ENCODE results near the gene LMAN1L.

The LMAN1L gene

GRCh38 chr15:74792227-74793016 is 20.2 kb upstream of the LMAN1L start:
- no peak for DNase-seq

DNA sequence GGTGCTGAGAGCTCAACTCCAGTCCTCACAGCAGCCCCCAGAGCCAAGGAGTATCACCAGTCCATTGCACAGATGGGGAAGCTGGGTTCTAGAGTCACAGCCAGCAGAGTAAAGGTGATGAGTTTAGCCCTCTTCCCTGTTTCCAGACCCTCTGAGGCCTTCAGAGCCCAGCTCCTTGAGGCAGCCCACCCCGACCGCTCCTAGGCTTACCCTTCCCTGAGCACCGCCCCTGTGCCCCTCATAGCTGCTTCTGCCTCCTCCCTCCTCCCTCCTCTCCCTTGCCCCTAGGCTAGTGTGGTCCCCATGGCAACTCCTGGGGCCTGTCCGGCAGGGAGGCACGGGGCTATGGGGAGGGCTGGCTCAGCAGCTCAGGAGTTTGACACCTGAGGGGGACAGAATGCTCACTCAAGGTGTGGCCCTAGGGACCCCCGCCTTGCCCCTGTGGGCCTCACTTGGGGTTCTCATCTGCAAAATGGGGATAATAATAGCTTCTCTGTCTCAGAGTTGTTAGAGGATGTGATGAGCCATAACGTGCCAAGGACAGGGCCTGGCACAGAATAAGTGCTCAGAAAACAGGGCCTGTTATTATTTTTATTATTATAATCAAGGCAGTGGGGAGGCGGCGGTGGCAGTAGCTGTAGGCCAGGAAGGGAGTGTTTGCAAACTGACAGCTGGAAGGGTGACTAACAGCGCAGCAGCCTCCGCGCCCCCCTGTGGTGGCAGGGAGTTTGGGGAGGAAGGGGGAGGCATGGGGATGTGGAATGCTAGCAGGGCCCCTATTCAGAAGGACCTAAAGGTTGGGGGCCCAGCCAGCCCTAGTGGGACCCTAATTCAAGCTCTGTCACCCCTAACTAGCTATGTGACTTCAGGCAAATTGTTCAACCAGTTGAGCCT is 19.3 kb upstream of the LMAN1L start:
- no peak for DNase-seq
- intact Hi-C loops (cut with DNase I) = no loop called here

More at GRCh38 chr15:74792227-74793016, 20.2 kb upstream of the LMAN1L start:
- intact Hi-C loops (cut with DNase I) = no loop called here

DNA sequence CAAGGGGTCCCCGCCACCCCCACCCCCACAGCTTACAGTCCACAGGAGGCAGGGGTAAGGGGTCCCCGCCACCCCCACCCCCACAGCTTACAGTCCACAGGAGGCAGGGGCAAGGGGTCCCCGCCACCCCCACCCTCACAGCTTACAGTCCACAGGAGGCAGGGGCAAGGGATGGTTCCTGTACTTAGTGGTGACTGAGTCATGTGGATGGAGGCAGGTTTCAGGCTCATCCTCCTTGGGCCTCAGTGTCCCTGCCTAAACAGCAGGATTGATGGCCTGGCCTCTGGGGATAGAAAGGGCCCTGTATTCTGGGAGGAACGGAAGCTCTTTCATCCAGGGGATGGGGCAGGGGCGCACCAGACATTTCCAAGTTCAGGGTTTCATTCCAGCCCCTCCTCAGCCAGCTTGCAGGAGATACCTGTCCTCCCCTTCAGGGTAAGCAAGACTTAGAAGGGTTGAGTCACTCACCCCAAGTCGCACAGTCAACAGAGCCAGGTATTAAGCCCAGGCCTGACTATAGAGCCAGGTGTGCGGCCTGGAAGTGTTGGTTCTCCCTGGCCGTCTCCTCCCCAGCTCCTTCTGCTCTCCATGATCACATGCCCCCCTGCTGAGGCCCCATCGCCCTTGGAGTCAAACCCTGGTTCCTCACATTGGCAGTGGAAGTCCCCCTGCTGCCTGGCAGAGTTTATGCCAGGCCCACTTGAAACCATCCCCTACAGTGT is 18.2 kb upstream of the LMAN1L start:
- intact Hi-C loops (cut with DNase I) = no loop called here
- DNase-seq = no peak

- intact Hi-C loops (cut with DNase I) = no loop called here
Measured at GRCh38 chr15:74794970-74795349, 17.7 kb upstream of the LMAN1L start.

DNA sequence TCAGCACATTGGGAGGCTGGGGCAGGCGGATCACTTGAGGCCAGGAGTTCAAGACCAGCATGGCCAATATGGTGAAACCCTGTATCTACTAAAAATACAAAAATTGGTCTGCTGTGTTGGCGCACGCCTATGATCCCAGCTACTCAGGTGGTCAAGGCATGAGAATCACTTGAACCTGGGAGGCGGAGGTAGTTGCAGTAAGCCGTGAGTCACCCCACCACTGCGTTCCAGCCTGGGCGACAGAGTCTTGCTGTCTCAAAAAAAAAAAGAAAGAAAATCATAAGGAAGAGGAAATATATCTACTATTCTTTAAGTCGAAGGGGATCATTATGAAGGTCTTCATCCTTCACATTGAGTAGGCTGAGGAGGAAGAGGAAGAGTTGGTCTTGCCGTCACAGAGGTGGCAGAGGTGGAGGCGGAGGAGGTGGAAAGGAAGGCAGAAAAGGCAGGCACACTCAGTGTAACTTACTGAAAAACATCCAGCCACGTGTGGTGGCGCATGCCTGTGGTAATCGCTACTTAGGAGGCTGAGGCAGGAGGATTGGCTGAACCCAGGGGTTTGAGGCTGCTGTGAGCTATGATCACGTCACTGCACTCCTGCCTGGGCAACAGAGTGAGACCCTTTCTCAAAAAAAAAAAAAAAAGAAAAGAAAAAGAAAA is 16.5 kb upstream of the LMAN1L start:
- intact Hi-C loops (cut with DNase I) = no loop called here

More at GRCh38 chr15:74794970-74795349, 17.7 kb upstream of the LMAN1L start:
- no peak for DNase-seq

DNA sequence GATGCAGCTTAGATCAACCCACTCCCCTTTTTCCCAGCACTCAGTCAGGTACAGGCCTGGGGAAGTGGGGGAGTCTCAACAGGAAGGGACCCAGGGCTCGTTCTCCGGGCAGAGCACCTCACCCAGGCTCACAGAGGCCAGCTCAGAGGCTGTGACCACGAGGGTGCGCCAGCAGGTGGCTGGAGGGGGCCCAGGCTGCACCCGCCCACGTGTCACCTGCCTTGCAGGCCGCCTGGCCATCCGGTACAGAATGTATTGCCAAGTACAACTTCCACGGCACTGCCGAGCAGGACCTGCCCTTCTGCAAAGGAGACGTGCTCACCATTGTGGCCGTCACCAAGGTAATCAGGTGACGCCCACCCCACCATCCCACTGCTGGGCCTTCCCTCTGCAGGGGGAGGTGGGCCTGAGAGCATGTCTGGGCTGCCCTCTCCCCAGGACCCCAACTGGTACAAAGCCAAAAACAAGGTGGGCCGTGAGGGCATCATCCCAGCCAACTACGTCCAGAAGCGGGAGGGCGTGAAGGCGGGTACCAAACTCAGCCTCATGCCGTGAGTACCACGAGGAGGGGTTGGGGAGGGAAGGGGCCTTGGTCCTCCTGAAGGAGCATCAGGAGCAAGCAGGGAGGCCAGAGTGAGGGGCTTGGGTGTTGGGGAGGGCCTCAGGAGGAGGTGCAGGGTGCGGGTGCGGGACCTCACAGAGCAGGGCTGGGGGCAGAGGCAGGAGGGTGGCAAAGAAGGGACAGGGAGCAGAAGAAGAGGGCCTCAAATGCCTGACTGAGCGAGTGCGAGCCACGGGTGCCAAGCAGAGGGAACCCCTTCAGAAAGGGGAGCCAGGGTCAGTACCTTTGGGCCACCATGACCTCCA is 14.0 kb upstream of the LMAN1L start:
- intact Hi-C loops (cut with DNase I) = no loop called here
- peak in 1 of 10 donors; percentile 79 for DNase-seq

More for the DNA sequence above, 16.5 kb upstream of the LMAN1L start:
- no peak for DNase-seq

DNA sequence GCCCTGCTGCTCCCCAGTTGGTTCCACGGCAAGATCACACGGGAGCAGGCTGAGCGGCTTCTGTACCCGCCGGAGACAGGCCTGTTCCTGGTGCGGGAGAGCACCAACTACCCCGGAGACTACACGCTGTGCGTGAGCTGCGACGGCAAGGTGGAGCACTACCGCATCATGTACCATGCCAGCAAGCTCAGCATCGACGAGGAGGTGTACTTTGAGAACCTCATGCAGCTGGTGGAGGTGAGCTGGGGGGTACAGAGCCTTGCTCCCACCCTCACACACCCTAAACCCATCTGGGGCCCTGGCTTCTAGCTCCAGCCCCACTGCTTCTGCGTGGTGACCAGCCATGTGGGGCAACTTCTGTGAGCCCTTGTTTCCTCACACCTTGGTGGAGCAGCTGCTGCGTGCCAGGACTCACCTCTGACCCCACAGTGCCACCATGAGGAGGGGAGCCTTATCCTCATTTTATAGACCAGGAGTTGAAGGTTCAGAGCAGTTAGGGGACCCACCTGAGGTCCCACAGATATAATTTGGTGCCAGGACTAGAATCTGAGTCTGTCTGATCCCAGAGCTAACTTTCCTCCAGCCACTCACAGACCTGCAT is 13.3 kb upstream of the LMAN1L start:
- intact Hi-C loops (cut with DNase I) = no loop called here

DNA sequence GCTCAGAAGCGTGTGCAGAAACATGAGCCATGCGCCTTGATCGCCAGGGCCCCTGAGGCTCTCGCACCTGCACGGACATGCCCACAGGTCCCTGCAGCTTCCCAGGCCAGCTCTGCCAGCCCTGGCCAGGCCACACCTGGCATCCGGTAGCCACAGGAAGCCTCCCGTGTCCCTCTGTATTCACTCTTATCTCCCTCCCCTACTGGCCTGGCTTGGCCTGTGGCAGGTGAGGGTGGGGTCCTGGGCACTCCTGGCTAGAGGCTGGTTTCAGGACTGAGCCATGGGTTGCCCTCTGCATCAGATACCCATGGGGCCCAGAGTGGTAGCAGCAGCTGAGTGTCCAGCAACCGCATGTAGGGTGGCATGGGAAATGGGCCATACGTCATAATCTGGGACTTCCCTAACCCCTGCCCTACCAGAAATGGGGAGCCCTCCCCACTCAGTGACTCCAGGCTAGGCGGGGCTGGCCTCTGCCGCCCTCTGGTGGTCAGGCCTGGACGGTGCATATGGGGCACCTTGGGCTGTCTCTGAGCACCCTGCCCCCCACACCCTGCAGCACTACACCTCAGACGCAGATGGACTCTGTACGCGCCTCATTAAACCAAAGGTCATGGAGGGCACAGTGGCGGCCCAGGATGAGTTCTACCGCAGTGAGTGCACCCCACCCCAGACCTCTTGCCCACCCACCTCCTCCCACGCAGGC is 12.6 kb upstream of the LMAN1L start:
- intact Hi-C loops (cut with DNase I) = loop anchor here (1.0 kb wide), 1 partner anchor 29 kb away; no protein-coding TSS in a partner anchor
- DNase-seq = peak in 9 of 10 donors; percentile 53 to 96 (median 71)

More for the DNA sequence above, 13.3 kb upstream of the LMAN1L start:
- DNase-seq = no peak

DNA sequence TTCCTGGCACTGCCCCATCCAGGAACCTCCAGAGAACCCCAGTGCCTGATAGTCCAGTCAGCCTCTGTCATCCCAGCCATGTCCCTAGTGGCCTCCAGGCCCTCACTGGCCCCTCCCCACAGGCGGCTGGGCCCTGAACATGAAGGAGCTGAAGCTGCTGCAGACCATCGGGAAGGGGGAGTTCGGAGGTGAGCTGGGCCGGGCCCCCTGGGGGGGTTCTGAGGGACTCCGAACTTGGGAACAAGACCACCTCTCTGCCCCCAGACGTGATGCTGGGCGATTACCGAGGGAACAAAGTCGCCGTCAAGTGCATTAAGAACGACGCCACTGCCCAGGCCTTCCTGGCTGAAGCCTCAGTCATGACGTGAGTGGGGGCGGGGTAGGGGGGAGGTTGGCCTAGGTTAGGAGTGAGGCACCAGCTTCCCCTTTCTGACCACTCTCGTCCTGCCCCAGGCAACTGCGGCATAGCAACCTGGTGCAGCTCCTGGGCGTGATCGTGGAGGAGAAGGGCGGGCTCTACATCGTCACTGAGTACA is 12.0 kb upstream of the LMAN1L start:
- intact Hi-C loops (cut with DNase I) = loop anchor here (1.0 kb wide), 1 partner anchor 29 kb away; no protein-coding TSS in a partner anchor
- DNase-seq = peak in 1 of 10 donors; percentile 68

DNA sequence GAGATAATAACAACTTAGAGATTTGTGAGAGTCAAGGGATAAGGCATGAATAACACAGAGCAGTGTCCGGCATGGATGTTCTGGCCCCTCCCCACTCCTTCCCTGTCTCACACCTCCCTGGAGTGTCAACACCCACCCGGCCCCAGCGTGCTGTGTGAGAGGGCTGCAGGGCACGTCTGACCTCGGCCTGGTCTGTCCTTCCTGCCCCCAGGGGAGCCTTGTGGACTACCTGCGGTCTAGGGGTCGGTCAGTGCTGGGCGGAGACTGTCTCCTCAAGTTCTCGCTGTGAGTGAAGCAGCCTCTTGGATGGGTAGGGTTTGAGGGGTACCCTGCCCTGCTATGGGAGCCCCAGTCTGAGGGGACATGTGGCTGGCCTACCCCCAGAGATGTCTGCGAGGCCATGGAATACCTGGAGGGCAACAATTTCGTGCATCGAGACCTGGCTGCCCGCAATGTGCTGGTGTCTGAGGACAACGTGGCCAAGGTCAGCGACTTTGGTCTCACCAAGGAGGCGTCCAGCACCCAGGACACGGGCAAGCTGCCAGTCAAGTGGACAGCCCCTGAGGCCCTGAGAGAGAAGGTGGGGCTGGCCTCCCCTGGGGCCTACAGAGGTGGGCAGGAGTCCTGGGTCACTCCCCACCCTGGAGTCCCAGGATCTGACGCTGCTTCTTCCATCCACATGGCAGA is 11.2 kb upstream of the LMAN1L start:
- intact Hi-C loops (cut with DNase I) = no loop called here
- peak in 1 of 10 donors; percentile 79 for DNase-seq

DNA sequence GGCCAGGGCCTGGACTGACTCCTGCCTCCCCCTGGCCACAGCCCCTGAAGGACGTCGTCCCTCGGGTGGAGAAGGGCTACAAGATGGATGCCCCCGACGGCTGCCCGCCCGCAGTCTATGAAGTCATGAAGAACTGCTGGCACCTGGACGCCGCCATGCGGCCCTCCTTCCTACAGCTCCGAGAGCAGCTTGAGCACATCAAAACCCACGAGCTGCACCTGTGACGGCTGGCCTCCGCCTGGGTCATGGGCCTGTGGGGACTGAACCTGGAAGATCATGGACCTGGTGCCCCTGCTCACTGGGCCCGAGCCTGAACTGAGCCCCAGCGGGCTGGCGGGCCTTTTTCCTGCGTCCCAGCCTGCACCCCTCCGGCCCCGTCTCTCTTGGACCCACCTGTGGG is 10.3 kb upstream of the LMAN1L start:
- intact Hi-C loops (cut with DNase I) = no loop called here

GRCh38 chr15:74802862-74803447 is 9.7 kb upstream of the LMAN1L start:
- DNase-seq = no peak
- intact Hi-C loops (cut with DNase I) = no loop called here

More for the DNA sequence above, 10.3 kb upstream of the LMAN1L start:
- DNase-seq = no peak

DNA sequence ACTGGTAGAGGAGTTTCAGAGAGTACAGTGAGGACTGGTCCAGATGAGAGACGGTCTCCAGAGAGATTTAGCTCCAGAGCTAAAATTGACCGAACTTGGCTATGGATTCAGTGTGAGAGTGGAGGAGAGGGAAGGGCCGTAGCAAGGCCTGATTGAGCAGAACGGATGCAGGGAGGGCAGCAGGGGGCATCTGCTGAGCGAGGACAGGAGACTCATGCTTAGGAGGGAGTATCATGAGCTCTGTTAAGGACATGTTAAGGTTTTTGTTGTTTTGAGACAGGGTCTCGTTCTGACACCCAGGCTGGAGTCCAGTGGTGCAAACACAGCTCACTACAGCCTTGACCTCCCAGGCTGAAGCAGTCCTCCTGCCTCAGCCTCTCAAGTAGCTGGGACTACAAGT is 7.7 kb upstream of the LMAN1L start:
- no peak for DNase-seq
- intact Hi-C loops (cut with DNase I) = no loop called here

DNA sequence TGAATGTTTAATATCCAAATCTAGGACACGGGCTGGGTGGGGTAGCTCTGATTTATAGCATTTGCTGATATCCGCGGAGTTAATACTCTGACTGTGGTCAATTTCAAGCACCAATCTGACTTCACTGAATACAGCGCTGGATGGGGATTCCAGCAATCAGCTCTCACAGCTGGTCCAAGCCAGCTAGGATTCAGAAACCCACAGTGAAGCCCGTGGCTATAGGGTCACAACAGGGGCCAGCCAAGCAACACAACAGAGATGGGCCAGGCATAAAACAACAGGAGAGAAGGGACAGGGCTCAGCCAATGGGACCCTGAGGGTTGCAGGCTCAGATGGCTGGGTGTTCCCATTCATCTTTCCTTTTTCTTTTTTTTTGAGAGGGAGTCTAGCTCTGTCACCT is 5.4 kb upstream of the LMAN1L start:
- DNase-seq = peak in 1 of 10 donors; percentile 51
- intact Hi-C loops (cut with DNase I) = no loop called here

GRCh38 chr15:74808078-74808839 is 4.4 kb upstream of the LMAN1L start:
- intact Hi-C loops (cut with DNase I) = no loop called here
- peak in 1 of 10 donors; percentile 48 for DNase-seq

DNA sequence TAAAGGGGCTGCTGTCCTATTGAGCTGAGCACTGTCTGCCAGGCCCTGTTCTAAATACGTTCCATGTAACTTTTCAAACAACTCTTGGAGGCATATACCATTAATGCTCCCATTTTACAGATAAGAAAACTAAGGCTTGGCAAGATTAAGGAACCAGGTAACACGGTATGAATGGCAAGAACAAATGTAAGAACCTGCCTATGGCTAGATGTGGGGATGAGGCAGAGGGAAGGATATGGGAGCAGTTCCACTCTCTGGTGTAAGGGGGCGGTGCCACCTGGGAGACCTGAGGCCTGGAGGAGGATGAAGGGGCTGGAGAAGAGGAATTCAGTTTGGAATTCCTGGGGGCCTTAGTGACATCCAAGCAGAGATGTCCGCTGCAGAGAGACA is 3.8 kb upstream of the LMAN1L start:
- DNase-seq = no peak
- intact Hi-C loops (cut with DNase I) = no loop called here
